ENCODE results near the gene STYXL1. TPM values are rescaled to one million over a fixed set of nuclear protein-coding genes. Genes with fewer than 3 reads are reported as not detected.

STYXL1 gene
- total RNA-seq, 1 donor from 2014 or later, result 56.1 TPM

DNA sequence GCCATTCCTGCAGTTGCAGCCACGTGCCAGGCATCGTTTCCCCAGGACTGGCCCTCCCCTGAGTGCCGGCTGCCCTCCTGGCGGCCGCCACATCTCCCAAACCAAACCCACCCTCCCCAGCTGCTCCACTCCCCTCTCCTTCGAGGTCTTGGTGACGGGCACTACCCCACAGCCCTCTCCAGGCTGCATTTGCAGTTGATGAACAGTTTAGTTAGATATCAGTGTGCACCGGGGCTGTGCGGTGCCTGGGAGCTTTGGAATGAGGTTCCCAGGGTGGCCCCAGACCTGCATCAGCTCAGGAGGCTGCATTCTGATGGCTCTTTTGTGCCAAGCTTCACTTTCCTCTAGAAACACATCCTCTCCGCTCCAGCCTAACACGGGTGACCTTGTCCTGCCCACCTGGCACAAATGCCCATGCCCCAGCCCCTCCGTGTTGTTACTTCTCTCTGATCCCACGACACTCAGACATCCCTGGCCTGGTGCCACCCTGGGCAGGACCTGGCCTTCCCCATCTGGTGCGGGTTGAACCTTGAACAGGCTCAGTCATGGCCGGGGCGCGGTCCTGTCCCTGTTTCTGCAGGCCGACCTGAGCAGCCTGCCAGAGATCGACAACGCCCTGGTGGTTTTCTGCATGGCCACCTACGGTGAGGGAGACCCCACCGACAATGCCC, 67.9 kb downstream of the STYXL1 start:
- H3K27ac ChIP-seq, result no peak overlapping the region

DNA sequence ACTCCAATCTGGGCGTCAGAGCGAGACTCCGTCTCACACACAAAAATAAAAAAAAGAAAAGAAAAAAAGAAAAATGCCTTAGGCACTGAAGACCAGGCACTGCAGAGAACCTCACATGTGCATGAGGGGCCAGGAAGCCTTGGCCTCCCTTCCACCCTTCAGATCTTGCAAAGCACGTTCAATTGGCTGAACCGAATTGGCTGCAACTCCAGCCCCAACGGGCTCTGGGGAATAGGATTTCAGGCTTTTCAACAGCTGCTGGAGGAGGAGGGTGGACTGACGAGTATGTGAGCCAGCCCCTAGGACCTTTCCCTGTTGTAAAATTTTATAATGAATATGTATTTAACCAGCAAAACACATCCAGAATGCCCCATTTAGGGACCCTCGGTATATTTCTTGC, 70.1 kb downstream of the STYXL1 start:
- Mint-ChIP-seq H3K36me3 (peaks cover 20% of the 10 kb centered on the region), H3K4me1 (peaks cover 6% of the 10 kb centered on the region), H3K9me3 (no peaks in the 10 kb centered on the region), H3K27me3 (ENCODE audit: insufficient read depth, low read depth) (peaks cover 2% of the 10 kb centered on the region), H3K27ac (no peak overlapping the region), H3K4me3 (no peak overlapping the region)
- H3K9ac ChIP-seq, result no peak overlapping the region
- H3K36me3 ChIP-seq, result no peaks in the 10 kb centered on the region
- H3K27ac ChIP-seq, result no peak overlapping the region
- DNase-seq (ENCODE audit: low spot score), result no peak
- no peak overlapping the region for H2AFZ ChIP-seq (replicated peaks)
- no peaks in the 10 kb centered on the region for H4K20me1 ChIP-seq (ENCODE audit: low read depth)
- TF ChIP-seq EZH2phosphoT487 (IDR thresholded peaks at IDR 0.05) (no peak), EZH2 (IDR thresholded peaks at IDR 0.05) (no peak)
- TF ChIP-seq, protein P1, sequence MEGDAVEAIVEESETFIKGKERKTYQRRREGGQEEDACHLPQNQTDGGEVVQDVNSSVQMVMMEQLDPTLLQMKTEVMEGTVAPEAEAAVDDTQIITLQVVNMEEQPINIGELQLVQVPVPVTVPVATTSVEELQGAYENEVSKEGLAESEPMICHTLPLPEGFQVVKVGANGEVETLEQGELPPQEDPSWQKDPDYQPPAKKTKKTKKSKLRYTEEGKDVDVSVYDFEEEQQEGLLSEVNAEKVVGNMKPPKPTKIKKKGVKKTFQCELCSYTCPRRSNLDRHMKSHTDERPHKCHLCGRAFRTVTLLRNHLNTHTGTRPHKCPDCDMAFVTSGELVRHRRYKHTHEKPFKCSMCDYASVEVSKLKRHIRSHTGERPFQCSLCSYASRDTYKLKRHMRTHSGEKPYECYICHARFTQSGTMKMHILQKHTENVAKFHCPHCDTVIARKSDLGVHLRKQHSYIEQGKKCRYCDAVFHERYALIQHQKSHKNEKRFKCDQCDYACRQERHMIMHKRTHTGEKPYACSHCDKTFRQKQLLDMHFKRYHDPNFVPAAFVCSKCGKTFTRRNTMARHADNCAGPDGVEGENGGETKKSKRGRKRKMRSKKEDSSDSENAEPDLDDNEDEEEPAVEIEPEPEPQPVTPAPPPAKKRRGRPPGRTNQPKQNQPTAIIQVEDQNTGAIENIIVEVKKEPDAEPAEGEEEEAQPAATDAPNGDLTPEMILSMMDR (IDR thresholded peaks at IDR 0.05), result no peak
- no peaks in the 10 kb centered on the region for H3F3A ChIP-seq (ENCODE audit: low read depth)
- H3K4me3 ChIP-seq, result no peak overlapping the region
- no peak overlapping the region for H3K4me2 ChIP-seq
- no peaks in the 10 kb centered on the region for H3K4me1 ChIP-seq
- H3K79me2 ChIP-seq (ENCODE audit: low read depth), result no peaks in the 10 kb centered on the region
- H3K9me3 ChIP-seq (ENCODE audit: low read depth), result no peaks in the 10 kb centered on the region
- no peaks in the 10 kb centered on the region for H3K27me3 ChIP-seq

More for the DNA sequence above, 67.9 kb downstream of the STYXL1 start:
- Histone ChIP-seq H3K79me2 (ENCODE audit: low read depth) (no peaks in the 10 kb centered on the region), H3K4me3 (no peak overlapping the region), H3K9me3 (ENCODE audit: low read depth) (no peaks in the 10 kb centered on the region), H3K4me1 (no peaks in the 10 kb centered on the region), H4K20me1 (ENCODE audit: low read depth) (no peaks in the 10 kb centered on the region), H3K27me3 (no peaks in the 10 kb centered on the region), H3F3A (ENCODE audit: low read depth) (no peaks in the 10 kb centered on the region), H2AFZ (replicated peaks) (no peak overlapping the region), H3K9ac (no peak overlapping the region), H3K36me3 (no peaks in the 10 kb centered on the region), H3K4me2 (no peak overlapping the region)
- Mint-ChIP-seq H3K36me3 (peaks cover 11% of the 10 kb centered on the region), H3K4me1 (peaks cover 6% of the 10 kb centered on the region), H3K4me3 (no peak overlapping the region), H3K9me3 (no peaks in the 10 kb centered on the region), H3K27ac (peak overlapping the region; percentile 88), H3K27me3 (ENCODE audit: insufficient read depth, low read depth) (peaks cover 4% of the 10 kb centered on the region)
- TF ChIP-seq, protein P1 (IDR thresholded peaks at IDR 0.05), result no peak
- TF ChIP-seq EZH2 (IDR thresholded peaks at IDR 0.05) (no peak), EZH2phosphoT487 (IDR thresholded peaks at IDR 0.05) (no peak)
- DNase-seq (ENCODE audit: low spot score), result no peak

DNA sequence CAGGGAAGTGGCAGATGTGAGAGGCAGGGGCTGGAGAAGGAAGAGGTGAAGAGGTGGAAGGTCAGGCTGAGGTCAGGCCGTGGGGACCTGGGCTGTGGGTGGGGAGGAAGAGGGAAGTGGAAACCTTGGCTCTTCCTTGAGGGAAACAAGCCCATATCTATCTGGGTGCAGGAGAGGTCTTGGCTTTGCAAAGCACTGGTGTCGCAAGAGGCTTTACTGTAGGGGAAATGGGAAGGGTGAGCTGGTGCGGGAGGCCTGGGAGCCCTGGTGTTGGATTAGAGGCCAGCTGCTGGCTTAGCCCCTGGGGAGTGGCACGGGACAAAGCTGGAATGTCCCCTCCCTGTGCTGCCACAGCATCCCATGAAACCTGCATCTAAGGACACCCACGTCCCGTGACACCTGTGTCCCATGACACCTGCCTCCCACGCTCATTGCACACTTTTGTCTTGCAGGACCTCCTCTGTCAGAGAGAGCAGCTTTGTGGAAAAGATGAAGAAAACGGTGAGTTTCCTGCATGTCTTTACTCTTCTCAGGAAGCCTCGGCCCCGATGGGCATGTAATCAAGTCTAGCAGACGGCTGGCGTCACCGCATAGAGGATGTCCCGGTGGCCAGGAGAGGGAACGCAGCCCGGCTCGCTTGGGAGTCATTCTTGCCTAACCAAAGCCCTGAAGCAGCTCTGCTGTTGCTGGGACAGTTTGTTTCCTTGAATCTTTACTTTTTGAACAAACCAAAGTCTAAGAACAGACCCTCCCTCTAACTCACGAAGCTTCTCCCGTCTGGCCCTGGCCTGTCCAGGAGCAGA, 75.6 kb downstream of the STYXL1 start:
- Histone ChIP-seq H3K4me3 (no peak overlapping the region), H3K4me1 (peaks cover 18% of the 10 kb centered on the region), H3K79me2 (ENCODE audit: low read depth) (no peaks in the 10 kb centered on the region), H3K36me3 (no peaks in the 10 kb centered on the region), H2AFZ (replicated peaks) (no peak overlapping the region), H4K20me1 (ENCODE audit: low read depth) (peaks cover 7% of the 10 kb centered on the region), H3K4me2 (no peak overlapping the region), H3F3A (ENCODE audit: low read depth) (peaks cover 8% of the 10 kb centered on the region), H3K9ac (no peak overlapping the region), H3K27ac (peak overlapping the region; percentile 13), H3K27me3 (no peaks in the 10 kb centered on the region), H3K9me3 (ENCODE audit: low read depth) (no peaks in the 10 kb centered on the region)
- DNase-seq (ENCODE audit: low spot score), result peak; percentile 51
- Mint-ChIP-seq H3K36me3 (peaks cover 28% of the 10 kb centered on the region), H3K4me1 (peaks cover 46% of the 10 kb centered on the region), H3K4me3 (peak overlapping the region; percentile 43), H3K9me3 (no peaks in the 10 kb centered on the region), H3K27me3 (ENCODE audit: insufficient read depth, low read depth) (peaks cover 5% of the 10 kb centered on the region), H3K27ac (peak overlapping the region; percentile 84)
- no peak for TF ChIP-seq EZH2 (IDR thresholded peaks at IDR 0.05)
- TF ChIP-seq, protein P1 (IDR thresholded peaks at IDR 0.05), result peak; percentile 37

Data from neural progenitor cell (in vitro differentiated cells).